PFSK-1 (cell line): ENCODE measurements around the gene CARMIL1.

ENCODE experiments used
- FOXP2 ChIP-seq: optimal IDR thresholded peaks from 2 replicates; pipeline ENCODE3; 2011; ENCODE audit warnings: borderline replicate concordance, control low read depth, inconsistent platforms; ENCODE audit not compliant: insufficient read depth; ENCODE audit errors: extremely low read length, extremely low read depth
- POLR2AphosphoS5 ChIP-seq: IDR thresholded peaks from 2 replicates; pipeline ENCODE4 v1.6.1; 2012; ENCODE audit warnings: low read depth, mild to moderate bottlenecking, control low read depth, low read length, moderate library complexity
- REST ChIP-seq, 2 experiments: IDR thresholded peaks; 2 replicates each; pipeline versions ENCODE4 v1.6.1 to v1.8.0; 2011 to 2012; ENCODE audit warnings: low read depth in 2 of 2, low read length in 2 of 2, control low read depth in 1 of 2, inconsistent platforms in 1 of 2, mild to moderate bottlenecking in 1 of 2, moderate library complexity in 1 of 2; ENCODE audit not compliant: insufficient read depth in 1 of 2
- SIN3A ChIP-seq: IDR thresholded peaks from 2 replicates; pipeline ENCODE4 v1.6.1; 2012; ENCODE audit warnings: mild to moderate bottlenecking, low read length, moderate library complexity, borderline replicate concordance; ENCODE audit not compliant: insufficient read depth
- TAF1 ChIP-seq: IDR thresholded peaks from 2 replicates; pipeline ENCODE4 v1.6.1; 2012; ENCODE audit warnings: low read length, control low read depth, borderline replicate concordance; ENCODE audit not compliant: insufficient read depth

CARMIL1 gene

GRCh38 chr6:25541228-25541627, 262.1 kb downstream of the CARMIL1 start:
- TF ChIP-seq REST (IDR thresholded peaks at IDR 0.05; ENCODE audit: insufficient read depth in 1 of 2, low read depth in 2 of 2, low read length in 2 of 2) (no peak), FOXP2 (no peak), POLR2AphosphoS5 (no peak), TAF1 (no peak), SIN3A (no peak)

GRCh38 chr6:25542984-25543910, 264.1 kb downstream of the CARMIL1 start:
- TF ChIP-seq REST (IDR thresholded peaks at IDR 0.05; ENCODE audit: insufficient read depth in 1 of 2, low read depth in 2 of 2, low read length in 2 of 2) = no peak

- TF ChIP-seq SIN3A (no peak), REST (IDR thresholded peaks at IDR 0.05; ENCODE audit: insufficient read depth in 1 of 2, low read depth in 2 of 2, low read length in 2 of 2) (no peak), FOXP2 (no peak), POLR2AphosphoS5 (no peak)
These were observed 265.7 kb downstream of the CARMIL1 start for GRCh38 chr6:25544833-25545232.

GRCh38 chr6:25547797-25548196, 268.6 kb downstream of the CARMIL1 start:
- TF ChIP-seq REST (IDR thresholded peaks at IDR 0.05; ENCODE audit: insufficient read depth in 1 of 2, low read depth in 2 of 2, low read length in 2 of 2) (no peak), FOXP2 (no peak), POLR2AphosphoS5 (no peak), TAF1 (no peak), SIN3A (no peak)

- TF ChIP-seq SIN3A (no peak), POLR2AphosphoS5 (no peak), REST (IDR thresholded peaks at IDR 0.05; ENCODE audit: insufficient read depth in 1 of 2, low read depth in 2 of 2, low read length in 2 of 2) (no peak), FOXP2 (no peak), TAF1 (no peak)
These were observed 269.3 kb downstream of the CARMIL1 start for GRCh38 chr6:25548451-25548850.
